IgD-negative memory B cell (primary cell): ENCODE results near the gene NPLOC4. TPM values are rescaled to one million over a fixed set of nuclear protein-coding genes. Genes with fewer than 3 reads are reported as not detected.
A peak's percentile ranks its signal among the peaks of the same experiment; 100 is the strongest.

Source experiments
- H3K27ac Mint-ChIP-seq, 3 donors: one replicate each; pipeline ENCODE4 v1.8.0; 2020 to 2022; ENCODE audit warnings: mild to moderate bottlenecking in 3 of 3, mixed read lengths in 3 of 3, moderate library complexity in 1 of 3
- H3K27me3 Mint-ChIP-seq: one replicate; pipeline ENCODE4 v1.8.0; 2021; ENCODE audit warnings: mixed read lengths
- H3K36me3 Mint-ChIP-seq: one replicate; pipeline ENCODE4 v1.8.0; 2020; ENCODE audit warnings: mild to moderate bottlenecking, mixed read lengths
- H3K4me1 Mint-ChIP-seq, 3 donors: one replicate each; pipeline ENCODE4 v1.8.0; 2020 to 2022; ENCODE audit warnings: mixed read lengths in 3 of 3, mild to moderate bottlenecking in 1 of 3
- H3K4me3 Mint-ChIP-seq, 4 donors: one replicate each; pipeline ENCODE4 v1.8.0; 2020 to 2022; ENCODE audit warnings: mild to moderate bottlenecking in 4 of 4, mixed read lengths in 4 of 4, moderate library complexity in 3 of 4
- H3K9me3 Mint-ChIP-seq, 3 donors: one replicate each; pipeline ENCODE4 v1.8.0; 2020 to 2021; ENCODE audit warnings: mixed read lengths in 3 of 3, mild to moderate bottlenecking in 1 of 3
- polyA plus RNA-seq: library from polyadenylated mRNA; unstranded; fragments of 300-500 nt; fragmentation: Illumina TruSeq; gene quantifications from one replicate; pipeline ENCODE4 v1.2.3, GENCODE V29; 2021

NPLOC4 gene
- polyA plus RNA-seq, 1 donor from 2014 or later: 53.5 TPM

GRCh38 chr17:81528651-81529436 lies 108.1 kb downstream of the NPLOC4 start:
- no peaks in the 10 kb centered on the region for H3K9me3 Mint-ChIP-seq
- no peak overlapping the region for H3K4me3 Mint-ChIP-seq
- H3K27me3 Mint-ChIP-seq: no peaks in the 10 kb centered on the region

GRCh38 chr17:81528384-81528650 lies 108.6 kb downstream of the NPLOC4 start:
- Mint-ChIP-seq H3K27me3 (no peaks in the 10 kb centered on the region), H3K4me1 (peaks cover 0 to 3% (median under 1%) of the 10 kb centered on the region in 3 donors), H3K36me3 (no peaks in the 10 kb centered on the region), H3K27ac (no peak overlapping the region), H3K4me3 (no peak overlapping the region), H3K9me3 (no peaks in the 10 kb centered on the region)

More at GRCh38 chr17:81528651-81529436, 108.1 kb downstream of the NPLOC4 start:
- no peak overlapping the region for H3K27ac Mint-ChIP-seq
- H3K4me1 Mint-ChIP-seq: peaks cover 0 to 5% (median 3%) of the 10 kb centered on the region in 3 donors
- H3K36me3 Mint-ChIP-seq: no peaks in the 10 kb centered on the region

- Mint-ChIP-seq H3K27ac (no peak within 1 kb of the TSS), H3K36me3 (no peaks in the 10 kb centered on the region), H3K27me3 (no peaks in the 10 kb centered on the region), H3K9me3 (no peaks in the 10 kb centered on the region), H3K4me3 (no peak within 1 kb of the TSS), H3K4me1 (no peaks in the 10 kb centered on the region)
Observed at GRCh38 chr17:81527591-81528383, 109.1 kb downstream of the NPLOC4 start, which contains the start of gene FSCN2. FSCN2 (plus strand) TSS chr17:81528377; CDS start chr17:81528532, 155 bp downstream.

GRCh38 chr17:81526662-81527571 lies 110.0 kb downstream of the NPLOC4 start:
- H3K27me3 Mint-ChIP-seq: no peaks in the 10 kb centered on the region
- no peaks in the 10 kb centered on the region for H3K9me3 Mint-ChIP-seq
- H3K4me1 Mint-ChIP-seq: no peaks in the 10 kb centered on the region
- no peak overlapping the region for H3K4me3 Mint-ChIP-seq
- no peaks in the 10 kb centered on the region for H3K36me3 Mint-ChIP-seq
- H3K27ac Mint-ChIP-seq: peak overlapping the region in 1 of 3 donors; percentile 35

- Mint-ChIP-seq H3K4me3 (peak overlapping the region in 1 of 4 donors; percentile 48), H3K9me3 (no peaks in the 10 kb centered on the region), H3K27ac (peak overlapping the region in 1 of 3 donors; percentile 47), H3K4me1 (peaks cover 4 to 7% (median 6%) of the 10 kb centered on the region in 3 donors), H3K27me3 (no peaks in the 10 kb centered on the region), H3K36me3 (no peaks in the 10 kb centered on the region)
Observed at GRCh38 chr17:81524865-81525159, 112.1 kb downstream of the NPLOC4 start.

GRCh38 chr17:81524039-81524864 lies 112.7 kb downstream of the NPLOC4 start:
- Mint-ChIP-seq H3K4me3 (peak overlapping the region in 1 of 4 donors; percentile 48), H3K27me3 (no peaks in the 10 kb centered on the region), H3K4me1 (peaks cover 4 to 7% (median 6%) of the 10 kb centered on the region in 3 donors), H3K27ac (peak overlapping the region in 1 of 3 donors; percentile 47), H3K9me3 (no peaks in the 10 kb centered on the region), H3K36me3 (no peaks in the 10 kb centered on the region)

GRCh38 chr17:81523402-81524038 lies 113.4 kb downstream of the NPLOC4 start:
- no peaks in the 10 kb centered on the region for H3K27me3 Mint-ChIP-seq
- no peaks in the 10 kb centered on the region for H3K9me3 Mint-ChIP-seq
- H3K27ac Mint-ChIP-seq: no peak overlapping the region
- H3K36me3 Mint-ChIP-seq: no peaks in the 10 kb centered on the region
- H3K4me3 Mint-ChIP-seq: peak overlapping the region in 1 of 4 donors; percentile 32
- peaks cover 4 to 9% (median 6%) of the 10 kb centered on the region in 3 donors for H3K4me1 Mint-ChIP-seq

- H3K27ac Mint-ChIP-seq: peak overlapping the region in 1 of 3 donors; percentile 58
- H3K4me3 Mint-ChIP-seq: peak overlapping the region in 1 of 4 donors; percentile 32
- H3K36me3 Mint-ChIP-seq: no peaks in the 10 kb centered on the region
- H3K9me3 Mint-ChIP-seq: no peaks in the 10 kb centered on the region
- no peaks in the 10 kb centered on the region for H3K27me3 Mint-ChIP-seq
- H3K4me1 Mint-ChIP-seq: peaks cover 8 to 13% (median 12%) of the 10 kb centered on the region in 3 donors
Observed at GRCh38 chr17:81522491-81523401, 114.2 kb downstream of the NPLOC4 start.

GRCh38 chr17:81520021-81520901 lies 116.7 kb downstream of the NPLOC4 start:
- Mint-ChIP-seq H3K4me1 (peaks cover 10 to 23% (median 17%) of the 10 kb centered on the region in 3 donors), H3K4me3 (peak overlapping the region; percentile 61 to 90 (median 83)), H3K36me3 (no peaks in the 10 kb centered on the region), H3K27ac (peak overlapping the region; percentile 62 to 86 (median 71)), H3K27me3 (no peaks in the 10 kb centered on the region), H3K9me3 (no peaks in the 10 kb centered on the region)

- no peaks in the 10 kb centered on the region for H3K27me3 Mint-ChIP-seq
- peak overlapping the region; percentile 63 to 89 (median 72) for H3K4me3 Mint-ChIP-seq
- peak overlapping the region; percentile 58 to 71 (median 62) for H3K27ac Mint-ChIP-seq
Observed at GRCh38 chr17:81519284-81520020, 117.5 kb downstream of the NPLOC4 start.

GRCh38 chr17:81518785-81519283 lies 118.1 kb downstream of the NPLOC4 start:
- peak overlapping the region; percentile 94 to 97 (median 96) for H3K27ac Mint-ChIP-seq

More at GRCh38 chr17:81519284-81520020, 117.5 kb downstream of the NPLOC4 start:
- Mint-ChIP-seq H3K36me3 (no peaks in the 10 kb centered on the region), H3K9me3 (no peaks in the 10 kb centered on the region), H3K4me1 (peaks cover 10 to 23% (median 17%) of the 10 kb centered on the region in 3 donors)

More at GRCh38 chr17:81518785-81519283, 118.1 kb downstream of the NPLOC4 start:
- Mint-ChIP-seq H3K9me3 (no peaks in the 10 kb centered on the region), H3K4me3 (peak overlapping the region; percentile 88 to 96 (median 91)), H3K36me3 (no peaks in the 10 kb centered on the region), H3K27me3 (no peaks in the 10 kb centered on the region), H3K4me1 (peaks cover 10 to 23% (median 17%) of the 10 kb centered on the region in 3 donors)
